GM13977 (cell line): Measurements from ENCODE around the gene PPP1R15B.
"Not testable (repeated sequence)": the region's sequence is repeated elsewhere in the genome, so short reads cannot be mapped to it uniquely, and the experiment has no call there.

Source experiments
- DNase-seq: peaks from one replicate; pipeline ENCODE4 v3.0.0; 2012; ENCODE audit warnings: low spot score
- CTCF ChIP-seq: IDR thresholded peaks from 2 replicates; pipeline ENCODE4 v1.5.1; 2012; ENCODE audit warnings: mild to moderate bottlenecking, control low read depth; ENCODE audit not compliant: insufficient read depth; ENCODE audit errors: extremely low read depth, missing control alignments
- in situ Hi-C: fragments of 300-500 bp; cut with MboI; formaldehyde crosslinking; loops from one replicate; pipeline ENCODE4 v1.12.0; 2022; ENCODE audit warnings: low sequenced_read_pairs, low pct_unique_long_range_greater_than_20kb, mixed read lengths, inconsistent platforms; ENCODE audit not compliant: unreplicated experiment

PPP1R15B gene

GRCh38 chr1:204431310-204432184 lies 19.9 kb upstream of the PPP1R15B start:
- TF ChIP-seq CTCF, result peak; percentile 92
- peak; percentile 84 for DNase-seq
- in situ Hi-C loops, result loop anchor here (10.0 kb wide), 1 partner anchor 373 kb away; no protein-coding TSS in a partner anchor

- DNase-seq, result no peak
- TF ChIP-seq CTCF, result no peak
- in situ Hi-C loops, result loop anchor here (10.0 kb wide), 1 partner anchor 375 kb away; no protein-coding TSS in a partner anchor
Measured at GRCh38 chr1:204429746-204430145, 18.1 kb upstream of the PPP1R15B start.

- no peak for TF ChIP-seq CTCF
- in situ Hi-C loops, result no loop called here
- DNase-seq, result no peak
Measured at GRCh38 chr1:204426971-204427701, 15.5 kb upstream of the PPP1R15B start.

GRCh38 chr1:204426474-204426873 lies 14.9 kb upstream of the PPP1R15B start:
- in situ Hi-C loops, result no loop called here
- TF ChIP-seq CTCF, result no peak
- no peak for DNase-seq

GRCh38 chr1:204426035-204426436 lies 14.4 kb upstream of the PPP1R15B start:
- DNase-seq, result no peak
- TF ChIP-seq CTCF, result no peak
- in situ Hi-C loops, result no loop called here

- DNase-seq, result no peak
- no peak for TF ChIP-seq CTCF
- in situ Hi-C loops, result no loop called here
Measured at GRCh38 chr1:204424621-204425020, 13.0 kb upstream of the PPP1R15B start.

- in situ Hi-C loops, DNase-seq: not testable (repeated sequence)
Measured at GRCh38 chr1:204422061-204422705, 10.6 kb upstream of the PPP1R15B start.
